HG03064 (cell line): Measurements from ENCODE around the gene MEG3.

Experiments
- ATAC-seq: cut with Tn5 transposase; IDR thresholded peaks from one replicate; pipeline ENCODE4 v1.9.1; 2021; ENCODE audit warnings: low read depth; ENCODE audit not compliant: unreplicated experiment

MEG3 gene

DNA sequence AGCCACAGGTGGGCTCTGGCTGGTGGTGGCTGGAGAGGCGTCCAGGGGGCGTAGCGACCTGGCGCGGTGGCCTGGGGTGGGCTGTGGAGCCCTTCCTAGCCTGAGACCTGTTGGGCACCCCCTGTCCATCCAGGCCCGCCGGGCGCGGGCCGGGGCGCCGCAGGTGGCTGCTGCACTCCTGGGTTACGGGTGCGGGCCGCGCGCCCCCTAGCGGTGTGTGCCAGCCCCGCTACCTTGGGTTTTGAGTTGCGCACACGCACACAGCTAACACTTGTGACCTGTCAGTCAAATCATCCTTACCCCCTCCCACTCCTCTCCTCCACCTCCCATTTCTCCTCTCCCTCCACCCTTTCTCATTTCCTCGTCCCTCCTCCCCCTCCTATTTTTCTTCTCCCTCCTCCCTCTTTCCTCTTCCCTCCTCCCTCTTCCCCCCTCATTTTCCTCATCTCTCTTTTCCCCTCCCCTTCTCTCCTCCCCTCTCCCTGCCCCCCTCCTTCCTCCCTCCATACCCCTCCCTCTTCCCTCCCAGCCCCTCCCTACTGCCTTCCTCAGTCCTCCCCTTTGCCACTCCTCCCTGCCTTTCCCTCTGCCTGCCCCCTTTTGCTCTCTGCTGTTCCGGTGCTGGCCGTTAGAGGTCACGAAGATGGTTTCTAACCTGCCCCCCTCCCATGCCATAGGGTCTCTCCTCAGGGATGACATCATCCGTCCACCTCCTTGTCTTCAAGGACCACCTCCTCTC lies 2.3 kb downstream of the MEG3 start:
- ATAC-seq: no peak

- no peak for ATAC-seq
Observed at GRCh38 chr14:100830681-100831080, 4.8 kb downstream of the MEG3 start.

DNA sequence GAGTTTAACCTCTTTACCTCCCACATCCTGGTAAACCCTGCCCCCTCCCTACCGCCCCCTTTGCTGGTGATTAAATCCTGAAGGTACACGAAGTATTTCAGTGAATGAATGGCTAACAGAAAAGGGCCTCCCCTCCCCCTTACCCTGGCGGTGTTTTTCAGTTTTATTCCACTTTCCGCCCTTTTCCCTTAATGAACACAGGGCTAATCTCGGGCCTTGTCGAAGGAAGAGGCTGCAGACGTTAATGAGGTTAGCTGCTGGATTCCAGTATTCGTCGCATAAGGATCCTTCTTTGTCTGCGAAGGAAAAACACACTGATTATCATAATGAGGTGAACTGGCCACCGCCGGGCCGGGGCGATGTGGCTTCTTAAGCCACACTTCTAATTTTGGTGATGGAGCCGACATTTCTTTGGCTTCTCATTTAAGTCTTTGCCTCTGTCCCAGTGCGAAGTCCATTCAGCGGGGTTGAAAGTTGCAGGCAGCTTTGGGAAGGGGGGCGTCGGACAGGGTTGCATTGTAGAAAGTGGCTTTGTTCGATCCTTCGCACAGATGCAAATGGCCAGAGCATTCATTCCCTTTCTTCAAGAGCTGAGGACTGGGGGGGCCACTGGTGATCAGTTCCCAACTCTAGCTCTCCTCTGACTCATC lies 6.5 kb downstream of the MEG3 start:
- ATAC-seq: no peak

GRCh38 chr14:100834082-100834793 lies 8.3 kb downstream of the MEG3 start:
- ATAC-seq: no peak

- no peak for ATAC-seq
Observed at GRCh38 chr14:100834794-100835547, 9.1 kb downstream of the MEG3 start.

- no peak for ATAC-seq
Observed at GRCh38 chr14:100835548-100836310, 9.8 kb downstream of the MEG3 start.

GRCh38 chr14:100836311-100836805 lies 10.4 kb downstream of the MEG3 start:
- ATAC-seq: no peak

- no peak for ATAC-seq
Observed at GRCh38 chr14:100836941-100837804, 11.3 kb downstream of the MEG3 start.

GRCh38 chr14:100837805-100838350 lies 12.0 kb downstream of the MEG3 start:
- no peak for ATAC-seq

DNA sequence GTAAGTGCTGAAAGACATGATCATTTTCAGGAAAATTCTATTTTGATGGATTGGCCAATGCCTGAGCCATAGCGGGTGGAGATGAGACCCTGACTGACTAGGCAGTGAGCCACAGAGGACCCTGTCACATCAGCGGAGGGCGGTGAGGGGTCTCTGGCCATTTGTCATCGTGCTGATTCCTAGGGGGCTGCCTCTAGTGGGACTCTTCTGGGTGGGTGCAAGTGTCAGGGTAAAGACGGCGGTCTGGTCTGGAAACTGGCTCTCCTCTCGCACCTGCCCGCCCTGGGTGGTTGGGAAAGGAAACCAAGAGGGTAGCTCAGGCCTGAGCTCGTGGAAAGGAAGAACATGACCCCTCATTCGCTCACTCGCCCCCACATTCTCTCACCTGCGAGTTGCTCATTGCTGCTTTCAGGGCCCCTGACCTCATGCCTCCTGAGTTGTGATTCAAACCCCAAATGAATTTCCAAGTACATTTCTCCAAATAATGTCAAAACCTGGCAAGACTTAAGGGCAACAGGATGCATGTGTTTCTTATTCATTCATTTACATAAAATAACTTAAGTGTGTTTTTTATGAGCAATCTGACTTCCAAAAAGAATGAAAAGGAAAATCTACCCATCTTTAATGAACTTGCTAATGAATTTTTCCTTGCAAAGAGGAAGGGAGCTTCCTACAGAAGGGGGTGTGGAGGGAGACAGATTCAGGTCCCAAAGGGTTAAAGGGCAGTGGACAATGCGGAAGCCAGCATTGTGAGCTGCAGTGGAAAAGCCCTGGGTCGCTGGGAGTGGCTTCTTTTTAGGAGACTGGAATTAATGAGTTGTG lies 12.8 kb downstream of the MEG3 start:
- no peak for ATAC-seq

DNA sequence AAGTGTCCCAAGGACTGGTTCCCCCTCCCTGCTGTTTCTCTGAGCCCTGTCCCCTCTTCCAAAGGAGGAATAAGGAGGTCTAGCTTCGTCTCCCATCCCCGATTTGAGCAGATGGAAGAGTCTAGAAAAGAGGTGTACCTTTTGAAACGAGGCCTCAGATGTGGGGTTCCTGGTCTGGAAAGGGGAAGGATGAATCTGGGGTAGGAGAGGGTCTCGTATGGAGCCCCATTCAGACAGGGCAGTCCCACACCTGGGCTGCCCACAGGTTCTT lies 13.3 kb downstream of the MEG3 start:
- ATAC-seq: no peak

GRCh38 chr14:100839681-100840111 lies 13.8 kb downstream of the MEG3 start:
- no peak for ATAC-seq

DNA sequence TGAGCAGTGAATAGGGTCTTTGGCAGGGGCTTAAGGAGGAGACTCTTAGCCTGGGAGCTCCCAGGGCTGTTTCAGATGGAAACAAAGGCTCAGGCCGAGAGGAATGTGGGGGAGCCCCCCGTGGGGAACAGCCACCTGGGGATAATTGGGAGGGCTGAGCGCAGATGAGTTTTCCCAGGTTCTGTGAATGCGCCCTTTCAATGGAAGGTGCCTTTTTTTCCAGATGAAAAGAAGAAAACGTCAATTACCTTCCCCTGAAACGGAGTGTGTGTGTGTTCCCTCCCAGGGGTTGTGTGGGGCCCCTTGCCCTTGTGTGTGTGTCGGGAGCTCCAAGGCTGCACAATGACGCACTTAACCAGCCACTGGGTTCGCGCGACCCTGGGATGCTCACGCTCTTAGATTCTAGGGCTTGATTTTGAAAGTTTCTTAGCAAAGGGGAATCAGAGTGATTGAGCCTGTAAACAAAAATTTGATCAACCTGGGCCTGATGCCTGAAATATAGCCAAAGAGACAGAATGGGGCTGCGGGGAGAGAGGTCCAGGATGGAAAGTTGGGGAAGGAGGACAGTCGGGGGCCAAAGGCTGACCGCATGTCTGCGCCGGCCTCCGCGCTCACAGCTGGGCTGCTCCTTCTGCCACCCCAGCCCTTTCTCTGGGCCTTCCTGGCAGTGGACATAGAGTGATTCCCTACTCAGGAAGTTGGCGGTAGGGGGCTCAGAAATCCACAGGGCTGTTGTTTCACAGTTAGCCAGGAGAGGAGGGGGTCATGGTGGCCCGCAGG lies 14.6 kb downstream of the MEG3 start:
- no peak for ATAC-seq

DNA sequence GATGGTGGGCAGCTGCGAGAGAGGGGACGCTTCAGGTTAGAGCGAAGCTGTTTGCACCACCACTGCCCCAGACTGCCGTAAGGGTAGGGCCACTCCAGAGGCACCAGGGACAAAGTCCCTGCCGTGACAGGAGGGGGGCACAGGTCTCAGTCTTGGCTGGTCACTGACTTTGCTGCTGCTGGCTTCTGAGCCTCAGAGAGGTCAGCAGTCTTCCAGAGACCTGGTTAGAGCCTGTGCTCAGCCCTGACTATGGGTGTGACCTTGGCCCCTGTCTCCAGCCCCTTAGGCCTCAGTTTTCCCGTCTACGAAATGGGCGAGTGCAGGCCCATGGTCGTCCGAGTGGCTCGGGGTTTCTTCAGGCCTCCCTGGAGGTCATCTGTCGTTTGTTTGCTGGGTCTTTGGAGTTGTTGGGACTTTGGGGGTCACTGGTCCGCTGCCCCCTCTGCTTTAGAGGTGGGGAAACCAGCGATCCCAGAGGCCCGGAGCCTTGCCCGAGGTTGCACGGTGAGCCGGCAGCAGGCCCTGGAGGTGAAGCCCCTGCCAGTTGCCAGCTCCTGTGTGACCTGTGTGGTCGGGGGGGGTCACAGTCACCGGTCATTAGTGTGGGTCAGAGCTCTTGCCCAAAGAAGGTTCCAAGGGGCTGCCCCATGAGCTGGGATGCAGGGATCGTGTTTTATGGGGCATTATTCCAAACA lies 15.3 kb downstream of the MEG3 start:
- no peak for ATAC-seq

- ATAC-seq: no peak
Observed at GRCh38 chr14:100841761-100842403, 16.0 kb downstream of the MEG3 start.

GRCh38 chr14:100842799-100843198 lies 16.9 kb downstream of the MEG3 start:
- ATAC-seq: no peak

DNA sequence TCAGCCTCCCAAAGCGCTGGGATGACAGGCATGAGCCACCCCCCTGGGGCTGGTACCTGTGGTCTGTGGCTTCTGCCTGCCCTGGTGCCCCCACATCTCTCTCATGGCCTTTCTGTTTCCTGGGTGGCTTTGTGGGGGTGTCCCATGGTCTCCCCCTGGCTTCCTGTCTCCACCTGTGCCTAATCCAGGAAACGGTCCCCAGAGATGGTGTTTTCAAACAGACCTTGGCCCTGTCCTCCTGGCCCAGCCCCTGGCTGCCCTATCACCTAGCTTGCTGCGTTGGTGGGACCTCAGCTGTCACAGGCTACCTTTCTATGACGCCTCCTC lies 18.1 kb downstream of the MEG3 start:
- no peak for ATAC-seq
